CD4-positive, alpha-beta memory T cell (primary cell): Measurements from ENCODE around the gene TEAD1. TPM values are rescaled to one million over a fixed set of nuclear protein-coding genes. Genes with fewer than 3 reads are reported as not detected.
A peak's percentile ranks its signal among the peaks of the same experiment; 100 is the strongest.

Experiments
- CTCF ChIA-PET: fragments of 350-600 bp; sonication (Branson Sonifier 250); formaldehyde crosslinking; loops from one replicate; lab custom pipeline; 2021; ENCODE audit warnings: inconsistent platforms; ENCODE audit not compliant: partially characterized antibody; lab: Charles Lee
- POLR2A ChIA-PET: fragments of 350-600 bp; sonication (Branson Sonifier 250); formaldehyde crosslinking; loops from one replicate; lab custom pipeline; 2021; ENCODE audit not compliant: partially characterized antibody; lab: Charles Lee
- DNase-seq, 5 donors: peaks; one replicate each; pipeline versions ENCODE4 v3.0.0 to v3.0.0-alpha.2; 2020 to 2022; ENCODE audit warnings: mixed read lengths in 1 of 5
- H3K27ac ChIP-seq: one replicate; pipeline ENCODE4 v1.7.0; 2013; ENCODE audit warnings: low read depth, low read length
- H3K27me3 ChIP-seq: 2 replicates; pipeline ENCODE4 v1.7.0; 2013; ENCODE audit warnings: mild to moderate bottlenecking, low read length, moderate library complexity; ENCODE audit not compliant: insufficient read depth
- H3K36me3 ChIP-seq: 2 replicates; pipeline ENCODE4 v1.7.0; 2013; ENCODE audit warnings: mild to moderate bottlenecking, low read length, moderate library complexity; ENCODE audit not compliant: insufficient read depth
- H3K4me1 ChIP-seq: 2 replicates; pipeline ENCODE4 v1.7.0; 2013; ENCODE audit warnings: mild to moderate bottlenecking, low read length, moderate library complexity; ENCODE audit not compliant: insufficient read depth
- H3K4me3 ChIP-seq, 2 donors: one replicate each; pipeline ENCODE4 v1.7.0; 2013; ENCODE audit warnings: low read length in 2 of 2, mild to moderate bottlenecking in 1 of 2
- H3K9me3 ChIP-seq, 2 donors: one replicate each; pipeline ENCODE4 v1.7.0; 2013; ENCODE audit warnings: low read length in 2 of 2, control low read depth in 1 of 2; ENCODE audit not compliant: control insufficient read depth in 1 of 2
- H3K27ac Mint-ChIP-seq, 7 donors: one replicate each; pipeline ENCODE4 v1.8.0; 2020 to 2021; ENCODE audit warnings: mixed read lengths in 7 of 7, mild to moderate bottlenecking in 6 of 7, inconsistent platforms in 3 of 7, moderate library complexity in 3 of 7
- H3K27me3 Mint-ChIP-seq, 2 donors: one replicate each; pipeline ENCODE4 v1.8.0; 2020 to 2021; ENCODE audit warnings: mixed read lengths in 2 of 2
- H3K36me3 Mint-ChIP-seq, 2 donors: one replicate each; pipeline ENCODE4 v1.8.0; 2020 to 2021; ENCODE audit warnings: mixed read lengths in 2 of 2, inconsistent platforms in 1 of 2, mild to moderate bottlenecking in 1 of 2
- H3K4me1 Mint-ChIP-seq, 4 donors: one replicate each; pipeline ENCODE4 v1.8.0; 2020 to 2021; ENCODE audit warnings: mixed read lengths in 4 of 4, mild to moderate bottlenecking in 1 of 4
- H3K4me3 Mint-ChIP-seq, 8 donors: one replicate each; pipeline ENCODE4 v1.8.0; 2020 to 2021; ENCODE audit warnings: mixed read lengths in 8 of 8, mild to moderate bottlenecking in 7 of 8, moderate library complexity in 6 of 8, inconsistent platforms in 3 of 8
- H3K9me3 Mint-ChIP-seq, 8 donors: one replicate each; pipeline ENCODE4 v1.8.0; 2020 to 2021; ENCODE audit warnings: mixed read lengths in 8 of 8, mild to moderate bottlenecking in 5 of 8, inconsistent platforms in 3 of 8, moderate library complexity in 1 of 8
- intact Hi-C: fragments of 100-400 bp; cut with micrococcal nuclease; formaldehyde crosslinking; loops from one replicate; pipeline ENCODE4 v1.15.1; 2023
- polyA plus RNA-seq, 2 donors: library from polyadenylated mRNA; unstranded; fragments of 300-500 nt; fragmentation: Illumina TruSeq; gene quantifications; one replicate each; pipeline ENCODE4 v1.2.3, GENCODE V29; 2021
- total RNA-seq, 2 experiments: library from RNA; stranded (reverse); gene quantifications; one replicate each; pipeline ENCODE4 v1.2.3, GENCODE V29; 2021

TEAD1 gene
- total and polyA plus RNA-seq, 4 experiments from 2014 or later = 0.15 to 1.1 (median 0.52) TPM; not detected in 1

DNA sequence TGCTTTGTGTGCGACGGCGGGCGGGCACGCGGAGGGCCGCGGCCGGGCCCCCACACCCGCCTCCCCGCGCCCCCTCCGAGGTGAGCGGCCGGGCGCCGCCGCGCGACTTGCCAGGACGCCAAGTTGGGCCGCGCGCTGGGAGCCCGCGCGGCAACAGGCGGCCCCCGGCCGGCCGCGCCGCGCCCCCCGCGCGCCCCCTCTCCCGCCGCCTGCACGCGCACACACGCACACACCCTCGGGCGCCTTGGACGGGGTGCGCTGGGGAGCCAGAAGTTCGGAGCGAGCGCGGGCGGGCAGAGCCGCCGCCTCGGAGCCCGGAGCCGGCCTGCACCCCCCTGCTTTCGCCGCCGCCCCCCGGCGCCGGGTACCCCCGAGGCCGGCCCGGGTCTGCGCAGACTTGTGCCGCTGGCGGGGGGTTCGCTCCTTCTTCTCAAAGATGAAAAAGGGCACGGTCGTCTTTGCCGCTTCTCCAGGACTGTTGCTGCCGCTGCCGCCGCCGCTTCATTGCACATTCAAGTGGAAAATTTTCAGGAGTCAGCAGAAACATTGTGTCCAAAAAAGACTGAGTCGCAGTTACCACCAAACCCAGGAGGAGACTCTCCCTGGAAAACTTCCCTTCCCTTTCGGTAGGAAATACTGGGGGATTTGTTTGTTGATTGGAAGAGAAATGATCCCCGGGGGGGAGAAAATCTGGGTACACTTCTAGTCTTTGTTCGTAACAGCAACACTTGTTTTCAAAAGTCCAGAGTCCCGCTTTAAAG lies 895 bp downstream of the TEAD1 start:
- Mint-ChIP-seq H3K36me3 (peaks cover 0 to 4% of the 10 kb centered on the region in 2 donors), H3K4me3 (peak overlapping the region; percentile 71 to 82 (median 77)), H3K27me3 (peaks cover 49 to 51% of the 10 kb centered on the region in 2 donors), H3K9me3 (peaks cover 0 to 9% (median 0%) of the 10 kb centered on the region in 8 donors), H3K4me1 (peaks cover 7 to 25% (median 18%) of the 10 kb centered on the region in 4 donors), H3K27ac (peak overlapping the region in 4 of 7 donors; percentile 3 to 70 (median 53))
- Histone ChIP-seq H3K4me1 (peaks cover 11% of the 10 kb centered on the region), H3K27ac (no peak overlapping the region), H3K27me3 (peaks cover 14% of the 10 kb centered on the region), H3K36me3 (no peaks in the 10 kb centered on the region), H3K4me3 (no peak overlapping the region), H3K9me3 (no peaks in the 10 kb centered on the region)
- POLR2A ChIA-PET = no interaction called here
- intact Hi-C loops = no loop called here
- peak in 3 of 5 donors; percentile 6 to 16 (median 11) for DNase-seq
- CTCF ChIA-PET = no interaction called here

DNA sequence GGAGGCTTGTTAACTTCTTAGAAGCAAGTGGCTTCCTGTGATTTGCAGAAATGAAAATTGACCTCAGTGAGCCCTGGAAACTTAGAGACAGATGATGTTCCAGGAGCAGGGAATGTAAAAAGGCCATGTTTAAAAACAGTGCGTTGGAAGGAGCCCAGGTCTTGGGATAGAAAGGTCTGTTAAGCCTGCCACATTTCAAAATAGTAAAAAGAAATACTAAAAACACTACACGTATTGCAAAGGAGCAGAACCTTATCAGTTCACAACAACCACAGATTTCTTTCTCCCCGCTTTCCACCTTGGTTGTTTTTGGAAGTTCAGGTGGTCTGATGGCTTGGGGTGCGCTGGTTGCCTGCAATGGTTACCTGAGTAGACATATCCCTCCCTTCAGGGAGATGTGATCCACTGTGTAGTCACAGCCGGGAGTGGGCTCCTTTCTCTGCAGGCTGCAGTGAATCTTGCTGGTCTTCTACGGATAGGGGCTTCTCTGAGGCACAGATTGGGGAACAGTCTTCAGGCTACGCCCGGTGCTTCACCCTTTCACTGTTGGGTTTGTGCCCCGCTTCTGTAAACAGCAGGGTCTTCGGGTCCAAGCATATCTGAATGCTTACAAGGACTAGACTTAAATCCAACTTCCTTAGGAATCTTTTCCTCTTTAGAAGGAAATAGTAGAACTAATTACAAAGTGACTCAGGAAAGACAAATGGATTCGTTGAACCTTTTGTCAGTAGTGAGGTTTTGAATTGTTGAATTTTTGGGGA lies 1.9 kb downstream of the TEAD1 start:
- H3K9me3 ChIP-seq = no peaks in the 10 kb centered on the region
- Mint-ChIP-seq H3K4me1 (peaks cover 7 to 33% (median 26%) of the 10 kb centered on the region in 4 donors), H3K9me3 (peaks cover 0 to 9% (median 0%) of the 10 kb centered on the region in 8 donors), H3K36me3 (peaks cover 0 to 4% of the 10 kb centered on the region in 2 donors), H3K27me3 (peaks cover 56 to 59% of the 10 kb centered on the region in 2 donors), H3K27ac (peak overlapping the region in 2 of 7 donors; percentile 51 to 70), H3K4me3 (peak overlapping the region; percentile 35 to 77 (median 70))
- ChIA-PET POLR2A (no interaction called here), CTCF (no interaction called here)
- H3K27me3 ChIP-seq = peaks cover 14% of the 10 kb centered on the region
- H3K36me3 ChIP-seq = no peaks in the 10 kb centered on the region
- intact Hi-C loops = no loop called here
- peaks cover 11% of the 10 kb centered on the region for H3K4me1 ChIP-seq
- no peak overlapping the region for H3K4me3 ChIP-seq
- no peak overlapping the region for H3K27ac ChIP-seq
- DNase-seq = no peak

DNA sequence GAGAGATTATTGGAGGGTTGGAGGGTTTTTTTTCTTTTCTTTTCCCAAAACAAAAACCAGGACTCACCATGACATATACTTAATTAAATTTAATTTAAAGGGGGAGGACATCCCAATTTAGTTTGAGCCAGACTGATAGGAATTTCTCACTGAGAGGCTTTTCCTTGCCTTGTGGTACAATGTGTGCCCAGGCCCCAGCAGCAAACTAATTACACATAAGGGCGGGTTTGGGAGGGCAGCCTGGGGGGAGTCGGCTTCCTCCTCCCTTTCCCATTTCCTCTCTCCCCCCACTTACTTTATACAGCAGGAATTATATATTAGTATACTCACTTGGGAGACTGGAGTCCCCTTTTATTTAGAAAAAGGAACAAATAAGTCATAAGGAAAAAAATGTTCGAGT lies 2.9 kb downstream of the TEAD1 start:
- Mint-ChIP-seq H3K9me3 (peaks cover 0 to 7% (median 0%) of the 10 kb centered on the region in 8 donors), H3K27ac (no peak overlapping the region), H3K27me3 (peaks cover 54 to 56% of the 10 kb centered on the region in 2 donors), H3K4me3 (no peak overlapping the region), H3K36me3 (peaks cover 0 to 4% of the 10 kb centered on the region in 2 donors), H3K4me1 (peaks cover 7 to 31% (median 24%) of the 10 kb centered on the region in 4 donors)
- H3K9me3 ChIP-seq = no peaks in the 10 kb centered on the region
- peaks cover 11% of the 10 kb centered on the region for H3K4me1 ChIP-seq
- ChIA-PET CTCF (no interaction called here), POLR2A (no interaction called here)
- intact Hi-C loops = no loop called here
- H3K36me3 ChIP-seq = no peaks in the 10 kb centered on the region
- no peak for DNase-seq
- H3K27me3 ChIP-seq = peaks cover 14% of the 10 kb centered on the region
- no peak overlapping the region for H3K4me3 ChIP-seq
- no peak overlapping the region for H3K27ac ChIP-seq

DNA sequence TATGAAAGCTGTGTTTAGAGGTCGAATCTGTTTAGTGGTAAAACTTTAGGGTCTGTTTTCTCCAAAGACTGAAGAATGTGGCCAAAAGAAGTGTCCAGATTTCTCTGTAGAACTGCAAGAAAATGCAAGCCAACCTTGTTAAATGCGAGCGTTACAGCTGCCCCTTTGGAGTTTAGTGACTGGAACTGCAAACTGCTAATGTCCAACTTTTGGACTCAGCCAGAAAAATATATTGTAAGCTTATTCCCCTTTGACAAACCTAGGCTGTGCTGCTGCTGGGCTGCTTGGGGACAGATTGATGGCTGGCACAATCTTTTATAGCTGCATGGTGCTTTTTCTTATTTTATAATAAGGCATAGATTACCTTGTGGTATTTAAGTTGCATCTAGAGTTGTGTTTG lies 3.9 kb downstream of the TEAD1 start:
- ChIA-PET POLR2A (no interaction called here), CTCF (interaction anchor here (1.4 kb wide), 1 partner anchor 214 kb away, joined by 3 read pairs; no protein-coding TSS in a partner anchor)
- Mint-ChIP-seq H3K27me3 (peaks cover 58% of the 10 kb centered on the region in 2 donors), H3K27ac (no peak overlapping the region), H3K36me3 (peaks cover 0 to 4% of the 10 kb centered on the region in 2 donors), H3K9me3 (peaks cover 0 to 7% (median 0%) of the 10 kb centered on the region in 8 donors), H3K4me3 (no peak overlapping the region), H3K4me1 (peaks cover 7 to 25% (median 18%) of the 10 kb centered on the region in 4 donors)
- H3K9me3 ChIP-seq = no peaks in the 10 kb centered on the region
- H3K27ac ChIP-seq = no peak overlapping the region
- peaks cover 13% of the 10 kb centered on the region for H3K27me3 ChIP-seq
- no peak for DNase-seq
- H3K4me1 ChIP-seq = peaks cover 7% of the 10 kb centered on the region
- no peak overlapping the region for H3K4me3 ChIP-seq
- H3K36me3 ChIP-seq = no peaks in the 10 kb centered on the region
- intact Hi-C loops = no loop called here

DNA sequence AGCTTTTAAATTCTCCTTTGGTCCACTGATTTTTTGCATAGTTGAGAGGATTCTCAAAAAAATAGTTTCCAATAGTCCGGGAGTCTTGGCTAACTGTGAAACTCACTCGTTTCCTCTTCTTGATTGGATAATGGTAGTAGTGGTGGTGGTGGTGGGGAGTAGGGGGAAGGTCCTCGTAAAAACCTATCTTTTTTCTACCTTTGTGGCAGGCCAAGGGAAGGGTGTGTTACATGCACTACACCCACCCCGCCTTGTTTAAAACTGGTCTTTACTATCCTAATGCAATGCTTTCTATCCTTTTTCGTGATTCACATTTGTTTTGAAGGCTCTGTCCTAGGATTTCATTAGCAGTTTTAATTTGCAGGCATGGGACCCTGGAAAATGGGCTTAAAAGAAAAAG lies 4.8 kb downstream of the TEAD1 start:
- ChIA-PET POLR2A (no interaction called here), CTCF (interaction anchor here (1.4 kb wide), 1 partner anchor 214 kb away, joined by 3 read pairs; no protein-coding TSS in a partner anchor)
- peaks cover 0 to 7% (median 0%) of the 10 kb centered on the region in 8 donors for H3K9me3 Mint-ChIP-seq
- H3K4me1 ChIP-seq = no peaks in the 10 kb centered on the region
- no peak overlapping the region for H3K4me3 ChIP-seq
- no peaks in the 10 kb centered on the region for H3K9me3 ChIP-seq
- intact Hi-C loops = no loop called here
- peaks cover 13% of the 10 kb centered on the region for H3K27me3 ChIP-seq
- no peak overlapping the region for H3K27ac ChIP-seq
- H3K27ac Mint-ChIP-seq = no peak overlapping the region
- no peaks in the 10 kb centered on the region for H3K36me3 ChIP-seq
- H3K4me1 Mint-ChIP-seq = peaks cover 1 to 18% (median 11%) of the 10 kb centered on the region in 4 donors
- H3K36me3 Mint-ChIP-seq = no peaks in the 10 kb centered on the region
- H3K27me3 Mint-ChIP-seq = peaks cover 57 to 59% of the 10 kb centered on the region in 2 donors
- H3K4me3 Mint-ChIP-seq = no peak overlapping the region
- no peak for DNase-seq

DNA sequence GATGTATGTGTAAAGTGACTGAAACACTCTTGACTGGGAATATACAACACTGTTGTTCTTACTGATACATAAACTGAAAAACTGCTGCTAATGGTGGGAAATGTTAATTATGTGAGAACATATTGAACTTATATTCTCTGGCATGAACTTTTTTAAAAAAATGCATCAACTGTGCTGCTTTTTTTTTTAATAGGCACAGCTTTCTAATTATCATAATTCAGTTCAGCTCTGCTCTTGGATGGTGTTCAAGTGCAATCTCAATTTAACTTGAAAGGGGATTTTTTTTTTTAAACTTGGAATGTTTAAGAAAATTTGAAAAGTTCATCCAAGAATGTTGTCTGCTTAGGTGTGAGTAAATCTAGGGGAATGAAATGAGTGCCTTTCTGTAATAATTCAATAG lies 5.2 kb downstream of the TEAD1 start:
- ChIA-PET CTCF (no interaction called here), POLR2A (no interaction called here)
- Histone ChIP-seq H3K4me3 (no peak overlapping the region), H3K36me3 (no peaks in the 10 kb centered on the region), H3K4me1 (no peaks in the 10 kb centered on the region), H3K27me3 (peaks cover 13% of the 10 kb centered on the region), H3K9me3 (no peaks in the 10 kb centered on the region), H3K27ac (no peak overlapping the region)
- intact Hi-C loops = no loop called here
- no peak overlapping the region for H3K27ac Mint-ChIP-seq
- H3K9me3 Mint-ChIP-seq = peaks cover 0 to 7% (median 0%) of the 10 kb centered on the region in 8 donors
- H3K36me3 Mint-ChIP-seq = no peaks in the 10 kb centered on the region
- no peak overlapping the region for H3K4me3 Mint-ChIP-seq
- peaks cover 57 to 62% of the 10 kb centered on the region in 2 donors for H3K27me3 Mint-ChIP-seq
- DNase-seq = no peak
- peaks cover 1 to 18% (median 11%) of the 10 kb centered on the region in 4 donors for H3K4me1 Mint-ChIP-seq
